ENCODE measurements around the gene AGFG1. TPM values are rescaled to one million over a fixed set of nuclear protein-coding genes. Genes with fewer than 3 reads are reported as not detected.

The AGFG1 gene
- total and polyA plus RNA-seq, 2 donors (not counting 1 experiment from before 2014, with no cell fraction given), result 40.0 to 128 TPM

DNA sequence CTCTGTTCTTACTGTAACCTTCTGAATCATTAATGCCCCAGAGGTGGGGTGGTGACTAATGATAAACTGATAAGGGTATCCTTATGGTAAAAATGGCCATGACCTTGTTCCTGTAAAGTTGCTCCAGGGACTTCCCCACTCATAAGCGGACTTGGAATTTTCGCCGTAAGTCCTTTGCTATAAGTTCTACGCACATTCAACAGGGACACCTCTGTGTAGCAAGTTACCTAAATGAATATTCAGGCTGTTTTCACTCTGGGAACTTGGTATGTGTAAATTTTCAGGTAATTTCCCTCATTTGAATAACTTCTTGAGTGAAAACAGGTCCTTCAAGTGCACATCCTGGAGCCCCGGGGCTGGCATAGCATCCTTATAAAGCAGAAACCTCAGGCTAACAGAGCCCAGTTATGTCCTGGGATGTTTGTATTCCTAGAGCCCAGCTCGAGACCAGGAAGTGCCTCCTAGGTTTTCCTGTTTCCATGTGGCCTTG, 9.4 kb upstream of the AGFG1 start:
- Histone ChIP-seq H3K4me2 (ENCODE audit: extremely low read depth, insufficient read depth, low read length) (no peak overlapping the region), H3K27ac (ENCODE audit: insufficient read depth, low read length) (no peak overlapping the region), H3K27me3 (ENCODE audit: control insufficient read depth, insufficient read depth, low read length) (no peaks in the 10 kb centered on the region), H3K9ac (ENCODE audit: insufficient read depth, low read length) (no peak overlapping the region), H3K4me1 (ENCODE audit: control insufficient read depth, extremely low read depth, insufficient read depth, low read length) (peaks cover 9% of the 10 kb centered on the region), H3K79me2 (ENCODE audit: control insufficient read depth, insufficient read depth, low read length) (no peaks in the 10 kb centered on the region), H4K20me1 (ENCODE audit: control insufficient read depth, extremely low read depth, insufficient read depth, low read length) (no peaks in the 10 kb centered on the region), H3K36me3 (ENCODE audit: control insufficient read depth, insufficient read depth, low read length) (no peaks in the 10 kb centered on the region), H3K4me3 (replicated peaks in 1 of 4; ENCODE audit: control extremely low read depth in 1 of 4, insufficient read depth in 1 of 4, low read depth in 3 of 4, low read length in 4 of 4) (no peak overlapping the region), H2AFZ (ENCODE audit: low read length) (no peak overlapping the region), H3K9me3 (ENCODE audit: control insufficient read depth, insufficient read depth, low read depth, low read length) (no peaks in the 10 kb centered on the region)
- TF ChIP-seq, protein P1, sequence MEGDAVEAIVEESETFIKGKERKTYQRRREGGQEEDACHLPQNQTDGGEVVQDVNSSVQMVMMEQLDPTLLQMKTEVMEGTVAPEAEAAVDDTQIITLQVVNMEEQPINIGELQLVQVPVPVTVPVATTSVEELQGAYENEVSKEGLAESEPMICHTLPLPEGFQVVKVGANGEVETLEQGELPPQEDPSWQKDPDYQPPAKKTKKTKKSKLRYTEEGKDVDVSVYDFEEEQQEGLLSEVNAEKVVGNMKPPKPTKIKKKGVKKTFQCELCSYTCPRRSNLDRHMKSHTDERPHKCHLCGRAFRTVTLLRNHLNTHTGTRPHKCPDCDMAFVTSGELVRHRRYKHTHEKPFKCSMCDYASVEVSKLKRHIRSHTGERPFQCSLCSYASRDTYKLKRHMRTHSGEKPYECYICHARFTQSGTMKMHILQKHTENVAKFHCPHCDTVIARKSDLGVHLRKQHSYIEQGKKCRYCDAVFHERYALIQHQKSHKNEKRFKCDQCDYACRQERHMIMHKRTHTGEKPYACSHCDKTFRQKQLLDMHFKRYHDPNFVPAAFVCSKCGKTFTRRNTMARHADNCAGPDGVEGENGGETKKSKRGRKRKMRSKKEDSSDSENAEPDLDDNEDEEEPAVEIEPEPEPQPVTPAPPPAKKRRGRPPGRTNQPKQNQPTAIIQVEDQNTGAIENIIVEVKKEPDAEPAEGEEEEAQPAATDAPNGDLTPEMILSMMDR (conservative IDR thresholded peaks at IDR 0.05 in 1 of 2, IDR thresholded peaks at IDR 0.05 in 1 of 2; ENCODE audit: low read depth in 1 of 2, low read length in 2 of 2), result no peak
- TF ChIP-seq EZH2 (IDR thresholded peaks at IDR 0.05; ENCODE audit: low read length, missing control alignments), result no peak
- no peak for DNase-seq (ENCODE audit: low read depth in 2 of 2)

DNA sequence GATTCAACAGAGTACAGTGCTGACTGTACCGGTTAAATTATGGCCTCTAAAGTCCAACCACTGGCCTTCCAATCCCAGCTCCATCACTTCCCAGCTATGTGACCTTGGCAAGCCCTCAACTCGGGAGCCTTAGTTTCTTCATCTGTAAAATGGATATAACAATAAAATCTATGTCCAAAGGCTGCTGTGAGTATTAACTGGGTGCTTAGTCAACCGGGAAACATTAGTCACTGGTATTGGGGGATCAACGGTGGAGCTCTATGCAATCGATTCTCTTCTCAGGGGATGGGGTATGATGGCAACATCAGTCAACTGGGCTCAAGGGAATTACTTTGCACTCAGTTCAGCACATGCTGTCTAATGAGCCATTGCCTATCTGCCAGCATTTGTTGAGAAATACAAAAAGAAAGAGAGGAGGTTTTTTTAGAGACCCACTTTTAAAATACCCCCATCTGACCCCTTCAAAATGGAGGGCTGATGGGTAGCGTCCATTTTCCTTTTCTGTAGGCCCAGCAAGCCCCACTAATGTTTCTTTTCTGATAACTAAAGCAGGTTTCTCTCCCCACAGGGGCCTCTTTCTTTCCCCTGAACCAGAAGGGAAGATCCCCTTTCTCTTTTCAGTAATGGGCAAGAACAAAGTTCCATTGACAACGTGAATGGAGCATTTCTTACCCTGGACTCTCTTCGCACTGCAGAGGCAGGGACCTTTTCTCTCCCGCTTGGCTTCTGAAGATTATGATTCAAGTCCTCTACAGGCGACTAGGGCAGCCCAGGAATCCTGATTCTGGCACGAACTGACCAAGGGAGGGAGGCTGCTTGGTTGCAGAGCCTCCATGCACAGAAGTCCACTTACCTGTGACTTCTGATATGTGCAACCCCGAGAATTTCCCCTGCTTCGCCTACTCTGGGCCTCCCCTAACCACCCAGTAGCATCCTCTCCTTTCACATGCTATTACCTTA, 8.7 kb upstream of the AGFG1 start:
- Histone ChIP-seq H3K79me2 (ENCODE audit: control insufficient read depth, insufficient read depth, low read length) (no peaks in the 10 kb centered on the region), H3K36me3 (ENCODE audit: control insufficient read depth, insufficient read depth, low read length) (no peaks in the 10 kb centered on the region), H3K4me2 (ENCODE audit: extremely low read depth, insufficient read depth, low read length) (no peak overlapping the region), H3K9me3 (ENCODE audit: control insufficient read depth, insufficient read depth, low read depth, low read length) (no peaks in the 10 kb centered on the region), H3K4me1 (ENCODE audit: control insufficient read depth, extremely low read depth, insufficient read depth, low read length) (peaks cover 9% of the 10 kb centered on the region), H3K9ac (ENCODE audit: insufficient read depth, low read length) (no peak overlapping the region), H2AFZ (ENCODE audit: low read length) (no peak overlapping the region), H3K27me3 (ENCODE audit: control insufficient read depth, insufficient read depth, low read length) (no peaks in the 10 kb centered on the region), H3K27ac (ENCODE audit: insufficient read depth, low read length) (no peak overlapping the region), H4K20me1 (ENCODE audit: control insufficient read depth, extremely low read depth, insufficient read depth, low read length) (no peaks in the 10 kb centered on the region), H3K4me3 (replicated peaks in 1 of 4; ENCODE audit: control extremely low read depth in 1 of 4, insufficient read depth in 1 of 4, low read depth in 3 of 4, low read length in 4 of 4) (no peak overlapping the region)
- no peak for TF ChIP-seq EZH2 (IDR thresholded peaks at IDR 0.05; ENCODE audit: low read length, missing control alignments)
- TF ChIP-seq, protein P1 (conservative IDR thresholded peaks at IDR 0.05 in 1 of 2, IDR thresholded peaks at IDR 0.05 in 1 of 2; ENCODE audit: low read depth in 1 of 2, low read length in 2 of 2), result no peak
- DNase-seq (ENCODE audit: low read depth in 2 of 2), result no peak

DNA sequence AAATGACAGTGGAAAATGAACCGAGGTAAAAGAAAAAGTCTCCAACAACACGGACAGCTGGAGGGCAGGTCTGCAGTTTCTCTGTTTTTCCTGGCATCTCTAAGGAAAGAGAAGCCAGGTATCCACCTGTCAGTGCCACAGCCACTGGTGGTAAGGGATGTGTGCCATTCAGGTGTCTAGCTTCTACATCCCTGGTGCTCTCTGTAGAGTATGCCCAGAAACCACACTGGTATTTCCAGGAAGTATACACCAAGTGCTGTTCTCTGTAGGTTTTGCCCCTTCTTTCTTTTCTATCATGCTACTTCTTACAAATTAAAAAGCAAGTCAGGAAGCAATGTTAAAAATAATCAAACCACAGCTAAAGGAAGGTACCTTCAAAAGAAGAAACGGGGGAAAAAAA, 7.6 kb upstream of the AGFG1 start:
- no peak overlapping the region for H3K4me2 ChIP-seq (ENCODE audit: extremely low read depth, insufficient read depth, low read length)

More for the DNA sequence above, 7.6 kb upstream of the AGFG1 start:
- TF ChIP-seq, protein P1 (conservative IDR thresholded peaks at IDR 0.05 in 1 of 2, IDR thresholded peaks at IDR 0.05 in 1 of 2; ENCODE audit: low read depth in 1 of 2, low read length in 2 of 2), result no peak
- Histone ChIP-seq H3K36me3 (ENCODE audit: control insufficient read depth, insufficient read depth, low read length) (no peaks in the 10 kb centered on the region), H3K79me2 (ENCODE audit: control insufficient read depth, insufficient read depth, low read length) (no peaks in the 10 kb centered on the region), H2AFZ (ENCODE audit: low read length) (no peak overlapping the region), H3K27me3 (ENCODE audit: control insufficient read depth, insufficient read depth, low read length) (no peaks in the 10 kb centered on the region), H3K4me3 (replicated peaks in 1 of 4; ENCODE audit: control extremely low read depth in 1 of 4, insufficient read depth in 1 of 4, low read depth in 3 of 4, low read length in 4 of 4) (no peak overlapping the region), H3K4me1 (ENCODE audit: control insufficient read depth, extremely low read depth, insufficient read depth, low read length) (peaks cover 9% of the 10 kb centered on the region), H4K20me1 (ENCODE audit: control insufficient read depth, extremely low read depth, insufficient read depth, low read length) (no peaks in the 10 kb centered on the region), H3K9ac (ENCODE audit: insufficient read depth, low read length) (no peak overlapping the region), H3K27ac (ENCODE audit: insufficient read depth, low read length) (no peak overlapping the region), H3K9me3 (ENCODE audit: control insufficient read depth, insufficient read depth, low read depth, low read length) (no peaks in the 10 kb centered on the region)
- no peak for DNase-seq (ENCODE audit: low read depth in 2 of 2)

All from fibroblast of lung (primary cell).